K562 (cell line): Measurements from ENCODE around the gene PDE6D. TPM values are rescaled to one million over a fixed set of nuclear protein-coding genes. Genes with fewer than 3 reads are reported as not detected.

ENCODE experiments used
- ATAC-seq: fragments of 200-7000 bp; cut with Tn5 transposase; 3 replicates; pipeline ENCODE4 v1.9.1; 2020; ENCODE audit warnings: moderate library complexity
- BruUV-seq: library from RNA; stranded (reverse); fragments of 400-500 nt; replicated peaks from 2 replicates; lab custom pipeline; 2021; lab: Mats Ljungman, UMichigan
- CTCF ChIA-PET: fragments of 300-600 bp; formaldehyde crosslinking; extraction: SDS; loops from one replicate; lab custom pipeline; 2021; ENCODE audit warnings: low intra/inter-chr PET ratio; lab: Yijun Ruan, JAX
- POLR2A ChIA-PET: fragments of 300-600, 350-650 bp; sonication (Branson Sonifier 250); formaldehyde crosslinking; extraction: SDS; loops from one replicate; lab custom pipeline; 2021; ENCODE audit warnings: antibody characterized with exemption, inconsistent platforms; lab: Yijun Ruan, JAX
- DNase-seq, 4 experiments: peaks; one replicate each; pipeline versions ENCODE4 v3.0.0 to v3.0.0-alpha.2; 2011 to 2018; ENCODE audit warnings: low spot score in 3 of 4, mixed read lengths in 3 of 4; ENCODE audit errors: extremely low read depth in 1 of 4
- FAIRE-seq: peaks from 2 replicates; lab custom pipeline; 2011; peaks lifted over from hg19 to GRCh38; lab: Jason Lieb, UNC
- H2AFZ ChIP-seq: 2 replicates; pipeline ENCODE4 v1.6.0; 2011; ENCODE audit warnings: low read depth, low read length, control low read depth, inconsistent platforms
- H3K27ac ChIP-seq: fragments of 200-600 bp; 3 replicates; pipeline ENCODE4 v1.8.0; 2011; ENCODE audit warnings: low read depth, mild to moderate bottlenecking, control low read depth, inconsistent platforms, low read length, moderate library complexity, mixed read lengths; ENCODE audit errors: extremely low read depth
- H3K27me3 ChIP-seq, 2 experiments: fragments of 300-600 bp in 1 of 2; 2 replicates in 1 of 2; 3 replicates in 1 of 2; pipeline versions ENCODE4 v1.6.0 to v1.8.0; 2011; ENCODE audit warnings: inconsistent platforms in 2 of 2, low read length in 2 of 2, mild to moderate bottlenecking in 1 of 2, mixed read lengths in 1 of 2, moderate library complexity in 1 of 2; ENCODE audit not compliant: control insufficient read depth in 2 of 2, insufficient read depth in 2 of 2
- H3K36me3 ChIP-seq: fragments of 300-600 bp; 3 replicates; pipeline ENCODE4 v1.8.0; 2011; ENCODE audit warnings: mild to moderate bottlenecking, low read length, inconsistent platforms; ENCODE audit not compliant: control insufficient read depth, insufficient read depth
- H3K4me1 ChIP-seq, 2 experiments: fragments of 200-600 bp in 1 of 2; replicated peaks in 1 of 2; 2 replicates in 1 of 2; 3 replicates in 1 of 2; pipeline versions ENCODE4 v1.5.1 to v1.8.0; 2011; ENCODE audit warnings: inconsistent platforms in 2 of 2, low read length in 2 of 2, mild to moderate bottlenecking in 1 of 2, mixed read lengths in 1 of 2, moderate library complexity in 1 of 2; ENCODE audit not compliant: control insufficient read depth in 2 of 2, insufficient read depth in 2 of 2
- H3K4me2 ChIP-seq: 2 replicates; pipeline ENCODE4 v1.6.1; 2011; ENCODE audit warnings: low read length, control low read depth, inconsistent platforms, mixed read lengths; ENCODE audit not compliant: insufficient read depth
- H3K4me3 ChIP-seq: fragments of 200-600 bp; sonication (generic), shearing (Covaris generic); 2 replicates; pipeline ENCODE4 v1.5.1; 2016; ENCODE audit warnings: control low read depth, inconsistent platforms
- H3K79me2 ChIP-seq: fragments of 200-600 bp; 3 replicates; pipeline ENCODE4 v1.8.0; 2011; ENCODE audit warnings: low read length, inconsistent platforms; ENCODE audit not compliant: control insufficient read depth, insufficient read depth
- H3K9ac ChIP-seq, 2 experiments: 2 replicates each; pipeline versions ENCODE4 v1.6.0 to v1.6.1; 2011; ENCODE audit warnings: low read depth in 2 of 2, low read length in 2 of 2, control low read depth in 1 of 2, inconsistent platforms in 1 of 2, mild to moderate bottlenecking in 1 of 2, mixed read lengths in 1 of 2; ENCODE audit not compliant: insufficient read depth in 1 of 2
- H3K9me1 ChIP-seq: one replicate; pipeline ENCODE4 v1.6.0; 2011; ENCODE audit warnings: inconsistent platforms, mild to moderate bottlenecking, low read length, moderate library complexity; ENCODE audit not compliant: control insufficient read depth, insufficient read depth
- H3K9me3 ChIP-seq: replicated peaks from 2 replicates; pipeline ENCODE4 v1.5.1; 2011; ENCODE audit warnings: low read depth, low read length, inconsistent platforms; ENCODE audit not compliant: control insufficient read depth, insufficient read depth
- H4K20me1 ChIP-seq: replicated peaks from 2 replicates; pipeline ENCODE4 v1.6.1; 2011; ENCODE audit warnings: low read length, inconsistent platforms, mixed read lengths; ENCODE audit not compliant: control insufficient read depth, insufficient read depth
- ASH1L ChIP-seq: fragments of 450-650 bp; IDR thresholded peaks from 2 replicates; pipeline ENCODE4 v1.6.1; 2018; ENCODE audit warnings: borderline replicate concordance, mild to moderate bottlenecking, low read depth; ENCODE audit not compliant: partially characterized antibody
- DIDO1 ChIP-seq: fragments of 450-650 bp; IDR thresholded peaks from 2 replicates; pipeline ENCODE4 v1.6.1; 2016; ENCODE audit warnings: low read depth, missing biosample characterization, missing genetic modification characterization
- EP300 ChIP-seq: IDR thresholded peaks from 2 replicates; pipeline ENCODE4 v1.6.1; 2012; ENCODE audit warnings: low read length, improper control_type of control experiment
- FIP1L1 ChIP-seq: fragments of 200-400 bp; formaldehyde crosslinking; IDR thresholded peaks from 2 replicates; pipeline ENCODE4 v1.6.1; 2018; ENCODE audit warnings: mild to moderate bottlenecking, low read depth, low read length; ENCODE audit not compliant: poor library complexity, severe bottlenecking
- FOXA1 ChIP-seq: fragments of 450-650 bp; IDR thresholded peaks from 2 replicates; pipeline ENCODE4 v1.6.1; 2016; ENCODE audit warnings: mild to moderate bottlenecking, borderline replicate concordance
- MTF1 ChIP-seq: fragments of 250-450 bp; sonication (Bioruptor Pico); IDR thresholded peaks from 2 replicates; pipeline ENCODE4 v1.9.0; 2021; ENCODE audit warnings: moderate library complexity, mild to moderate bottlenecking, inconsistent platforms, borderline replicate concordance
- SOX6 ChIP-seq: fragments of 450-650 bp; IDR thresholded peaks from 2 replicates; pipeline ENCODE4 v1.6.1; 2014; ENCODE audit warnings: mild to moderate bottlenecking
- TFE3 ChIP-seq: fragments of 450-650 bp; formaldehyde crosslinking; IDR thresholded peaks from 2 replicates; pipeline ENCODE4 v1.4.0; 2020; ENCODE audit warnings: mild to moderate bottlenecking, mixed read lengths
- TOE1 ChIP-seq, 2 experiments: fragments of 450-650 bp in 1 of 2; sonication (generic) in 1 of 2; formaldehyde crosslinking in 1 of 2; IDR thresholded peaks; 2 replicates each; pipeline versions ENCODE4 v1.7.1 to v1.8.0; 2016 to 2022; ENCODE audit warnings: borderline replicate concordance in 2 of 2, mild to moderate bottlenecking in 2 of 2, antibody characterized with exemption in 1 of 2, inconsistent platforms in 1 of 2, low read depth in 1 of 2, missing genetic modification reagents in 1 of 2, moderate library complexity in 1 of 2
- ZC3H4 ChIP-seq: sonication (generic); formaldehyde crosslinking; IDR thresholded peaks from 2 replicates; pipeline ENCODE4 v1.9.0; 2021; ENCODE audit warnings: missing genetic modification reagents, borderline replicate concordance
- ZNF655 ChIP-seq: fragments of 250-450 bp; sonication (Bioruptor Pico); IDR thresholded peaks from 2 replicates; pipeline ENCODE4 v1.5.0; 2021
- WGBS: fragments of 100-300 bp; shearing (Covaris generic); methylation state at CpG from one replicate; pipeline ENCODE4 v1.1.6; 2016; ENCODE audit warnings: low coverage, mixed read lengths; ENCODE audit not compliant: insufficient coverage; ENCODE audit errors: missing lambda C conversion rate; 5-methylcytosine and 5-hydroxymethylcytosine counted together
- in situ Hi-C: fragments of 300-500 bp; cut with MboI; formaldehyde crosslinking; loops from 4 replicates; pipeline ENCODE4 v1.15.0; 2018; ENCODE audit warnings: inconsistent platforms, mixed read lengths
- intact Hi-C: fragments of 100-400 bp; cut with micrococcal nuclease; formaldehyde crosslinking; loops from 2 replicates; pipeline ENCODE4 v1.14.2; 2022
- polyA plus RNA-seq, 8 experiments: library from polyadenylated mRNA; depleted of rRNA in 4 of 8; stranded (reverse) in 5 of 8; unstranded in 3 of 8; fragments of >200 nt; fragmentation: Nextera tagmentation in 2 of 8; fragmentation: Illumina TruSeq in 1 of 8; extraction: Ambion mirVana in 2 of 8; extraction: Trizol in 1 of 8; gene quantifications; 2 replicates each; pipeline versions ENCODE4 v1.2.1 to v1.2.3, GENCODE V29; 2011 to 2014; ENCODE audit warnings: inconsistent platforms in 1 of 8, missing spikeins in 1 of 8
- total RNA-seq, 7 experiments: library from RNA; depleted of rRNA in 6 of 7; stranded (reverse); fragments of >200 nt in 6 of 7; fragmentation: Illumina TruSeq in 2 of 7; extraction: Trizol in 2 of 7; gene quantifications; 2 replicates each; pipeline versions ENCODE4 v1.2.1 to v1.2.3, GENCODE V29; 2011 to 2021; ENCODE audit warnings: low replicate concordance in 1 of 7
- TF ChIP-seq, protein P1 (sequence below): fragments of 250-450 bp; sonication (Bioruptor Pico); IDR thresholded peaks from 2 replicates; pipeline ENCODE4 v1.8.0; 2022; ENCODE audit warnings: moderate library complexity, mild to moderate bottlenecking, inconsistent platforms
- TF ChIP-seq, protein P2 (sequence below): sonication (generic); formaldehyde crosslinking; IDR thresholded peaks from 2 replicates; pipeline ENCODE4 v1.8.0; 2022; ENCODE audit warnings: mild to moderate bottlenecking, low read depth, missing genetic modification reagents
- TF ChIP-seq, protein P3 (sequence below), 2 experiments: fragments of 450-650 bp in 1 of 2; sonication (generic) in 1 of 2; formaldehyde crosslinking; conservative IDR thresholded peaks; 2 replicates each; pipeline versions ENCODE4 v1.4.0 to v1.8.1; 2020 to 2022; ENCODE audit warnings: mild to moderate bottlenecking in 1 of 2, missing genetic modification reagents in 1 of 2

PDE6D gene
- total and polyA plus RNA-seq, 9 of the 15 experiments (the other 6 are each of a cell fraction or from before 2014, with no cell fraction given) = 0.65 to 11.6 (median 7.0) TPM

DNA sequence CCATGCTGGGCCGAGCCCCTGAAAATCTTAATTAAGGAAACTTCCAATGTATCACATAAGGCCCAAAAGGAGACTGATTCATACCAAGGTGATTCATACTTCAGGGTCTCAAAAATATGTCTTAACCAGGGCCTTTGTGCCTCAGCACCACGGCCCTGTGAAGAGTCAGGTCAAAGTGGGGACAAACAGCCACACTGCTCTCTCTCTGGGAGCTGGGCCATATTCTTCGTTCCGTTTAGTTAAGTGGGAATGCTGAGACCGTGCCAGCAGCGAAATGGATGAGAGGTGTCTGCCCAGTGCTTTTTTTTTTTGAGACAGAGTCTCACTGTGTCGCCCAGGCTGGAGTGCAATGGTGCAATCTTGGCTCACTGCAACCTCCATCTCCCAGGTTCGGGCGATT, 82.1 kb downstream of the PDE6D start:
- no peak overlapping the region for H3K4me3 ChIP-seq
- no peak overlapping the region for H3K27ac ChIP-seq
- H3K36me3 ChIP-seq = no peaks in the 10 kb centered on the region; the same call in 2 of the 3 replicates
- no peak for FAIRE-seq
- in situ Hi-C loops = no loop called here
- TF ChIP-seq MTF1 (no peak), TOE1 (IDR thresholded peaks at IDR 0.05; ENCODE audit: borderline replicate concordance) (no peak), TOE1 (CRISPR knock-in tag; IDR thresholded peaks at IDR 0.05; ENCODE audit: borderline replicate concordance, low read depth) (no peak), SOX6 (no peak), FOXA1 (no peak), ZNF655 (CRISPR knock-in tag) (no peak), FIP1L1 (no peak), ASH1L (no peak), EP300 (no peak), ZC3H4 (CRISPR knock-in tag) (no peak), TFE3 (no peak), DIDO1 (tag) (no peak)
- TF ChIP-seq, protein P1, sequence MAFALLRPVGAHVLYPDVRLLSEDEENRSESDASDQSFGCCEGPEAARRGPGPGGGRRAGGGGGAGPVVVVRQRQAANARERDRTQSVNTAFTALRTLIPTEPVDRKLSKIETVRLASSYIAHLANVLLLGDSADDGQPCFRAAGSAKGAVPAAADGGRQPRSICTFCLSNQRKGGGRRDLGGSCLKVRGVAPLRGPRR (CRISPR knock-in tag) = no peak
- TF ChIP-seq, protein P2, sequence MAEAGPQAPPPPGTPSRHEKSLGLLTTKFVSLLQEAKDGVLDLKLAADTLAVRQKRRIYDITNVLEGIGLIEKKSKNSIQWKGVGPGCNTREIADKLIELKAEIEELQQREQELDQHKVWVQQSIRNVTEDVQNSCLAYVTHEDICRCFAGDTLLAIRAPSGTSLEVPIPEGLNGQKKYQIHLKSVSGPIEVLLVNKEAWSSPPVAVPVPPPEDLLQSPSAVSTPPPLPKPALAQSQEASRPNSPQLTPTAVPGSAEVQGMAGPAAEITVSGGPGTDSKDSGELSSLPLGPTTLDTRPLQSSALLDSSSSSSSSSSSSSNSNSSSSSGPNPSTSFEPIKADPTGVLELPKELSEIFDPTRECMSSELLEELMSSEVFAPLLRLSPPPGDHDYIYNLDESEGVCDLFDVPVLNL (CRISPR knock-in tag) = no peak
- TF ChIP-seq, protein P3, sequence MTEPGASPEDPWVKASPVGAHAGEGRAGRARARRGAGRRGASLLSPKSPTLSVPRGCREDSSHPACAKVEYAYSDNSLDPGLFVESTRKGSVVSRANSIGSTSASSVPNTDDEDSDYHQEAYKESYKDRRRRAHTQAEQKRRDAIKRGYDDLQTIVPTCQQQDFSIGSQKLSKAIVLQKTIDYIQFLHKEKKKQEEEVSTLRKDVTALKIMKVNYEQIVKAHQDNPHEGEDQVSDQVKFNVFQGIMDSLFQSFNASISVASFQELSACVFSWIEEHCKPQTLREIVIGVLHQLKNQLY (CRISPR knock-in tag; conservative IDR thresholded peaks at IDR 0.05) = no peak
- TF ChIP-seq, all 486 proteins: peak for 0
- H3K9me3 ChIP-seq = no peaks in the 10 kb centered on the region
- WGBS = 66% methylated on average over 7 of the region's 9 CpGs
- ChIA-PET POLR2A (interaction anchor here (1.2 kb wide), 1 partner anchor 9 kb away, joined by 8 read pairs; the partner anchor contains the start of gene PTMA), CTCF (no interaction called here)
- intact Hi-C loops = no loop called here
- H2AFZ ChIP-seq = no peak overlapping the region
- no peak overlapping the region for H3K4me2 ChIP-seq
- no TSS peak for BruUV-seq
- no peak for ATAC-seq
- H3K79me2 ChIP-seq = no peaks in the 10 kb centered on the region
- H3K27me3 ChIP-seq = no peaks in the 10 kb centered on the region
- no peak for DNase-seq
- H3K4me1 ChIP-seq = peaks cover 0 to 4% of the 10 kb centered on the region in 2 experiments; a peak in 1 of 5 replicates
- H4K20me1 ChIP-seq = no peaks in the 10 kb centered on the region
- H3K9ac ChIP-seq = no peak overlapping the region
- H3K9me1 ChIP-seq = no peaks in the 10 kb centered on the region
